ENCODE results near the gene G0S2.

GRCh38 chr1:209686322-209686721 lies 11.1 kb downstream of the G0S2 start:
- TF ChIP-seq, protein P1, sequence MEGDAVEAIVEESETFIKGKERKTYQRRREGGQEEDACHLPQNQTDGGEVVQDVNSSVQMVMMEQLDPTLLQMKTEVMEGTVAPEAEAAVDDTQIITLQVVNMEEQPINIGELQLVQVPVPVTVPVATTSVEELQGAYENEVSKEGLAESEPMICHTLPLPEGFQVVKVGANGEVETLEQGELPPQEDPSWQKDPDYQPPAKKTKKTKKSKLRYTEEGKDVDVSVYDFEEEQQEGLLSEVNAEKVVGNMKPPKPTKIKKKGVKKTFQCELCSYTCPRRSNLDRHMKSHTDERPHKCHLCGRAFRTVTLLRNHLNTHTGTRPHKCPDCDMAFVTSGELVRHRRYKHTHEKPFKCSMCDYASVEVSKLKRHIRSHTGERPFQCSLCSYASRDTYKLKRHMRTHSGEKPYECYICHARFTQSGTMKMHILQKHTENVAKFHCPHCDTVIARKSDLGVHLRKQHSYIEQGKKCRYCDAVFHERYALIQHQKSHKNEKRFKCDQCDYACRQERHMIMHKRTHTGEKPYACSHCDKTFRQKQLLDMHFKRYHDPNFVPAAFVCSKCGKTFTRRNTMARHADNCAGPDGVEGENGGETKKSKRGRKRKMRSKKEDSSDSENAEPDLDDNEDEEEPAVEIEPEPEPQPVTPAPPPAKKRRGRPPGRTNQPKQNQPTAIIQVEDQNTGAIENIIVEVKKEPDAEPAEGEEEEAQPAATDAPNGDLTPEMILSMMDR (IDR thresholded peaks at IDR 0.05; ENCODE audit: poor library complexity, severe bottlenecking) = no peak
- TF ChIP-seq POLR2AphosphoS5 (IDR thresholded peaks at IDR 0.05) = no peak
- TF ChIP-seq SMC3 (conservative IDR thresholded peaks at IDR 0.05; ENCODE audit: poor library complexity) = no peak
- TF ChIP-seq, protein P2, sequence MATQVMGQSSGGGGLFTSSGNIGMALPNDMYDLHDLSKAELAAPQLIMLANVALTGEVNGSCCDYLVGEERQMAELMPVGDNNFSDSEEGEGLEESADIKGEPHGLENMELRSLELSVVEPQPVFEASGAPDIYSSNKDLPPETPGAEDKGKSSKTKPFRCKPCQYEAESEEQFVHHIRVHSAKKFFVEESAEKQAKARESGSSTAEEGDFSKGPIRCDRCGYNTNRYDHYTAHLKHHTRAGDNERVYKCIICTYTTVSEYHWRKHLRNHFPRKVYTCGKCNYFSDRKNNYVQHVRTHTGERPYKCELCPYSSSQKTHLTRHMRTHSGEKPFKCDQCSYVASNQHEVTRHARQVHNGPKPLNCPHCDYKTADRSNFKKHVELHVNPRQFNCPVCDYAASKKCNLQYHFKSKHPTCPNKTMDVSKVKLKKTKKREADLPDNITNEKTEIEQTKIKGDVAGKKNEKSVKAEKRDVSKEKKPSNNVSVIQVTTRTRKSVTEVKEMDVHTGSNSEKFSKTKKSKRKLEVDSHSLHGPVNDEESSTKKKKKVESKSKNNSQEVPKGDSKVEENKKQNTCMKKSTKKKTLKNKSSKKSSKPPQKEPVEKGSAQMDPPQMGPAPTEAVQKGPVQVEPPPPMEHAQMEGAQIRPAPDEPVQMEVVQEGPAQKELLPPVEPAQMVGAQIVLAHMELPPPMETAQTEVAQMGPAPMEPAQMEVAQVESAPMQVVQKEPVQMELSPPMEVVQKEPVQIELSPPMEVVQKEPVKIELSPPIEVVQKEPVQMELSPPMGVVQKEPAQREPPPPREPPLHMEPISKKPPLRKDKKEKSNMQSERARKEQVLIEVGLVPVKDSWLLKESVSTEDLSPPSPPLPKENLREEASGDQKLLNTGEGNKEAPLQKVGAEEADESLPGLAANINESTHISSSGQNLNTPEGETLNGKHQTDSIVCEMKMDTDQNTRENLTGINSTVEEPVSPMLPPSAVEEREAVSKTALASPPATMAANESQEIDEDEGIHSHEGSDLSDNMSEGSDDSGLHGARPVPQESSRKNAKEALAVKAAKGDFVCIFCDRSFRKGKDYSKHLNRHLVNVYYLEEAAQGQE (IDR thresholded peaks at IDR 0.05; ENCODE audit: borderline replicate concordance) = no peak
- no peak for TF ChIP-seq EZH2 (IDR thresholded peaks at IDR 0.05; ENCODE audit: borderline replicate concordance, insufficient read depth, low read length, poor library complexity, severe bottlenecking)
- no peak for TF ChIP-seq RAD21 (conservative IDR thresholded peaks at IDR 0.05)

Data from neural cell (in vitro differentiated cells).